Measurements from ENCODE around the gene RRM2.
"Not testable (repeated sequence)": the region's sequence is repeated elsewhere in the genome, so short reads cannot be mapped to it uniquely, and the experiment has no call there.

The RRM2 gene

GRCh38 chr2:10091889-10092244, 30.7 kb upstream of the RRM2 start:
- not testable (repeated sequence) for DNase-seq

DNA sequence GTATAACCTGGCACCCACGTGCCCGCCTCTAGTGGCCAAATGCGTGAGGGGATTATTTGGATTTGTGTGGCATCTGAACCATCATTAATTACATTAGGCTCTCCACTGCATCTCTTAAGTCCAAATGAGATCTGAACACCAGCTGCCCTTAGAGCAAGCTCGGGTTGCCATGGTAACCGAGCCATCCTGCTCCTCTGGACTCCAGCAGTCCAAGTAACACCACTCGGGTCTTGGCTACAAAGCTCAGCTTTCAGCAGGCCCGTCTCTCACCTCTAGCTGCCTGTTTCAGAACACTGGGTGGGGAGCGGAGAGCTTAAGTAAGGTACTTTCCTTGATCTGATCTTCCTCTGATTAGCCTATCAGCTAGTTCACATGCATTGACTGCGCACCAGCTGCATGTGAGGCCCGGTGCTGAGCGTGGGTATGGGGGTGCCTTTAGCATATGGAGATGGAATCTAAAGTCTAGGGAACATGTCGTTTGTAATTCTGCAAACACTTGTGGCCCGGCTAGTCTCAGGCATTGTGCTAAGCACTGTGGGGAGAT, 28.2 kb upstream of the RRM2 start:
- DNase-seq, result peak; percentile 21

DNA sequence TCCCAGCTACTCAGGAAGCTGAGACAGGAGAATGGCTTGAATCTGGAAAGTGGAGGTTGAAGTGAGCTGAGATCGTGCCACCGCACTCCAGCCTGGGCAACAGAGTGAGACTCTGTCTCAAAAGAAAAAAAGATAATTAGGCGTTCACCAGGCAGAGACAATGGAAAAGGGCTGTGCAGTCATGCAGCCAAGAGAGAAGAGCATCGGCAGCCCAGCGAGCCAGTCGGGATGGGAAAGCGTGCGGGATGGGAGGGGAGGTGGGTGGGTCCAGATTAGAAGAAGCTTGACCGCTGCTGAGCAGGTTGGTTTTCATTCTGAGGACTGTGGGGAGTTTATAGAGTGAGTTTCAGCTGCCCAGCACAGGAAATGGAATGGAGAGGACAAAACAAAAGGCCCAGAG, 27.4 kb upstream of the RRM2 start:
- no peak for DNase-seq

GRCh38 chr2:10096641-10097040, 25.9 kb upstream of the RRM2 start:
- no peak for DNase-seq

- DNase-seq, result peak; percentile 60
Observed at GRCh38 chr2:10097352-10098148, 25.0 kb upstream of the RRM2 start.

DNA sequence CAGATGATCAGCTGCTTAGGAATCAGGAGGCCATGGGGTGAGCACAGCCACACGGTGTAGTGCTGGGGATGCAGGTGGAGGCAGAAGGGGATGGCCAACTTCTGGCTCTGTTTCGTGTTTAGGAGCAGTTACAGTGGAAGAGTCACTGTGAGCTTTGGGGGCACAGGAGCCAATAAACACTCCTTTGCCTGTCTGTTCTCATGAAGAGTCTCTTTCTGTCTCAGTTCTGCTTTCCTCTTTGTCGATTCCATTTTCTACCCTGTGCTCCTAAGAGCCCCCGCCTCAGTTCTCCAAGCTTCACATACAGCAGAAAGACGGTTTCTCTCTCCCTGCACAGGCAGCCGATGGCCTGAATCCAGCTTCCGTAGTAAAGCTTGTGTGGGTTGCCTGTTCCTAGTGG, 21.0 kb upstream of the RRM2 start:
- no peak for DNase-seq

GRCh38 chr2:10103179-10103578, 19.4 kb upstream of the RRM2 start:
- DNase-seq, result peak; percentile 52

GRCh38 chr2:10104906-10105305, 17.6 kb upstream of the RRM2 start:
- DNase-seq, result not testable (repeated sequence)

- DNase-seq, result no peak
Observed at GRCh38 chr2:10109311-10109710, 13.2 kb upstream of the RRM2 start.

DNA sequence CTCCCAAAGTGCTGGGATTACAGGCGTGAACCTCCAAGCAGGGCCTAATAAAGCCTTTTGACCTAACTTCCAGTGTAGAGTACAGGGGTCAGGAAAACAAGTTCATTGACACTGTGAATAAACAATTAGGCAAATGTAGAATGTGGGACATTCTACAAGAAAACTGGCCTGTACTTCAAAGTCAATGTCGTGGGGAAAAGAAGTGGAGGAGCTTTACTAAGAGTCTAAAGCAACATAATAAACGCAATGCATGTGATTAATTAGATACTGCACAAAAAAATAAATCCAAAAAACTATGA, 3.6 kb upstream of the RRM2 start:
- no peak for DNase-seq

DNA sequence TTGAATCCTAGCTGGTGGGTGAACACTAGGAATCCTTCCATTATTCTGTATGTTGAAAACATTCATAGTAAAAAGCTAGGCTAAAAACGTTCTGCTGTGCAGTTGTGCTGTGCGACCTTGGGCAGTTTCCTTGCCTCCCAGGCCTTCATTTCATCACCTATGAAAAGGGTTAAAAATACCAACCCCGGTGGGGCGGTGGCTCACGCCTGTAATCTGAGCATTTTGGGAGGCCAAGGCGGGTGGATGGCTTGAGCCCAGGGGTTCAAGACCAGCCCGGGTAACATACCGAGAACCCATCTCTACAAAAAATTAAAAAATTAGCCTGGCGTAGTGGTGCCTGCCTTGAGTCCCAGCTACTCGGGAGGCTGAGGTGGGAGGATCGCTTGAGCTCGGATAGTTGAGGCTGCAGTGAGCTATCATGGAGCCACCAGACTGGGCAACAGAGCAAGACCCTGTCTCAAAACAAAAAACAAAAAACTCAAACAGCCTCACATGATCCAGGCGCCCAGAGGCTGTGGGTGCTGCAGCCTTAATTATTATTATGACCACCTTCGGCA, 2.9 kb upstream of the RRM2 start:
- DNase-seq, result no peak

DNA sequence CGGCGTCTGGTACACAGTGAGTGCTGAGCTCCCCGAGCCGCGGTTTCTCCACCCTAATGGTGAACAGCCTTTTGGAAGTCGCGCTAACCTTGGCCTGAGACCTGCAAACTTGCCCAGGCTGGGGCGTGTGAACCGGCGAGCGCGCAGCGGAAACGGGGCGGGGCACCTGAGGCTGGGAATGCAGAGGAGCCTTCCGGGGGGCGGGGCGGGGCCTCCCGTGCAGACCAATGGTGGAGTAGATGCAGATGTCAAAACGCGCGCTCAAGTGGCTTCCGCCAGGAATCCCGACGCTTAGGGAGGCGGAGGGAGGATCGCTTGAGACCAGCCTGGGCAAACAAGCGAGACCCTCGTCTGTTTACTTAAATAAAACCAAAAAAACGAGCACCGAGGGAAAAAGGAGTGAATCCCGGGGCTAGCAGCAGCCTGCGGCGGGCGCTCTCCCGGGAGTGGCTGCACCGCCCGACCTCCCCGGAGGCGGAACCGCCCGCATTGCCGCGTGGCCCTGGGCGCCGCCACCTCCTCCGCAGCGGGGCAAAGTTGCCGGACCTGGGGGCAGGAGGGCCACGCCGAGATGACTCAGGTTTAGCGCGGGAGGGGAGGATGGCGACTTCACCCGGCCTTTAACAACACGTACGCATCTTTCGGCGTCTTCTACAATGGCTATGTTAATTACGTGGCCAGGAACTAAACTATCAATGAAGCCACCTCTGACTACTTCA, 2.2 kb upstream of the RRM2 start:
- peak; percentile 97 for DNase-seq

GRCh38 chr2:10120877-10121574, 1.5 kb upstream of the RRM2 start:
- peak; percentile 41 for DNase-seq

DNA sequence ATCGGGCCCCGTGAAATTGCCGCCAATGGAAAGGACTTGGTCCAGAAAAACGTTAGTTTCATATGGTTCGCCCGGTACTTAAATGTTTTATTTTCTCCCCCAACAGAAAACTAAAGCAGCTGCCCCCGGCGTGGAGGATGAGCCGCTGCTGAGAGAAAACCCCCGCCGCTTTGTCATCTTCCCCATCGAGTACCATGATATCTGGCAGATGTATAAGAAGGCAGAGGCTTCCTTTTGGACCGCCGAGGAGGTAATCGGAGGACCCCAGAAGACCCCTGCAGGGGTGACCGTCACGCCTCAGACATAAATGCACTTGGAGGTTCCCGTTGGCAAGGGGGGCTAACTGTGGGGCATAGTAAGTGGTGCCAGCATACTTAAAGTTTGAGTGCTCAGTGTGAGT, 742 bp downstream of the RRM2 start:
- no peak for DNase-seq

DNA sequence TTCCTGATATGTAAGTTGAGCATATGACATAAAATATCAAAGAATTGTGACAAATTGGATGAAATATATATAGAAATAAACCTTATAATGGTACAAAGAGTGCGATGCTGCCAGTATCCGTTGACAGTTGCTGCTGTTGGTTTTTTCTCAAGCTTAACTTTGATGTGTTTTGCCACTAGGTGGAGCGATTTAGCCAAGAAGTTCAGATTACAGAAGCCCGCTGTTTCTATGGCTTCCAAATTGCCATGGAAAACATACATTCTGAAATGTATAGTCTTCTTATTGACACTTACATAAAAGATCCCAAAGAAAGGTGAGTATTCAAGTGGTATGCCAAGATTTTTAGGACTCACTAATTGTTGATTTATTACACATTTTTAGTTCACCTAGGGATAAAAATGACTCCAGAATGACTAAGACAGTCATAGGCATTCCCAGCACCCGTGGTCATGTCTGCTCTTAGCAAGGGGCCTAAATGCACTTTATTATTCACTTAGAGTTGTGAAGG, 2.1 kb downstream of the RRM2 start:
- DNase-seq, result peak; percentile 65

DNA sequence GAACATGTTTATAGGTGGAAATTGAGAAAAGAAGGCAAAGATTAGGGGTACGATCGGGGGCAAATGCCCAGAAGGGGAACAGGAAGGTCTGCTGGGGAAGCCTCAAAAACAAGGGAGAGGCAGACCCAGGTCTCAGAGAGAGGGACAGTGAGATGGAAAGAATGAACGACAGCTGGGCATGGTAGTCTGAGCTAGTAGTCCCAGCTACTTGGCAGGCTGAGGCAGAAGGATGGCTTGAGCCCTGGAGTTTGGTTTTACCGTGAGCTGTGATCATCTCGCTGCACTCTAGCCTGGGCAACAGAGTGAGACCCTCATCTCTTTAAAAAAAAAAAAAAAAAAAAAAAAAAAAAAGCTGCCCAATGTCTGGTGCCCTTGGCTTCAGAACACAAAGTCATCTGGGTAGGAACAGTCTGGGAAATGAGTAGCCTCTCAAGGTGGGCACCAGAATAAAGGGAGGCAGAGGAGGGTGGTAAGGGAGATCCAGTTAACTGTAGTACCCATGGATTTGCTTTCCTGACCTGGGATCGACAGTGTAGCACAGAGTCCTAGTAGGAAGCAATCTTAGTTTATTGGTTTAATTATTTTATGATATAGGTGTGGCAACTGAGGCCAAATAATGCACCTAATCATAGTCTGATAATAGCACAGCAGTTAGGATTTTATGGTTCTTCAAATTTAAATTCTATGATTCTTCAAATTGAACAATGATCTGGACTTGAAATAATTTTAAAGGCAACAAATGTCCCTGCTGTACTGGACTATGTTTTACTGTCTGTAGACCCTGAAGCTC, 3.5 kb downstream of the RRM2 start:
- DNase-seq, result no peak

DNA sequence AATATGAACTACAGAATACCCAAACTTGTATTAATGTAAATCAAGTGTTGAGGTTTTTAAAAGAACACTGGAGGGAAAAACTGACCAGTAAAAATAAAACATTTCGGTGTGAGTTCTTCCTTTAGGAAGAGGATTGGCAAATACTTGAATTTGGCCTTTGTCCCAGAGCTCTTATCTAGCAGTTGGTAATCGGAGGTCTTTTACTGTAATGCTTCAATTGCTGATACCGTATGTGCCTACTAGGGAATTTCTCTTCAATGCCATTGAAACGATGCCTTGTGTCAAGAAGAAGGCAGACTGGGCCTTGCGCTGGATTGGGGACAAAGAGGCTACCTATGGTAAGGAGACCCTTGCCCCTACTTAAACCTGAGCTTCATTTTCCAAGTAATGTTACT, 4.1 kb downstream of the RRM2 start:
- no peak for DNase-seq

DNA sequence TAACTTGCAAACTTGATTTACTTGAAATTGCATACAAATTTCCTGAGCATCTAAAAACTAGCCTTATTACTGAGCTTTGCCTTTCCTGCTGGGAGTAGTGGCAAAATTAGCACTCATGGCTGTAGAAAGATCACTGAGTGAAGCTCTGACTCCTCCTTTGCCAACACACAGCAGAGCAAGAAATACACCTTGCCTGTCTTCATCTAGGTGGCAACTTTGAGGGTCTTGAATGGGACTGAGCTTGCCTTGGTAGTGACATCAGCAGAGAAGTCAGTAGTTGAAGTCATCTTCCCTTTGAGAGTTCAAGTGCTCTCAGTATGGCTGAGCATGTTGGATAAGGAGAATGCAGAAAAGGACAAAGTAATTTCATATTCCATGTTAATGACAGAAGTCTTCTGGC, 5.9 kb downstream of the RRM2 start:
- no peak for DNase-seq

DNA sequence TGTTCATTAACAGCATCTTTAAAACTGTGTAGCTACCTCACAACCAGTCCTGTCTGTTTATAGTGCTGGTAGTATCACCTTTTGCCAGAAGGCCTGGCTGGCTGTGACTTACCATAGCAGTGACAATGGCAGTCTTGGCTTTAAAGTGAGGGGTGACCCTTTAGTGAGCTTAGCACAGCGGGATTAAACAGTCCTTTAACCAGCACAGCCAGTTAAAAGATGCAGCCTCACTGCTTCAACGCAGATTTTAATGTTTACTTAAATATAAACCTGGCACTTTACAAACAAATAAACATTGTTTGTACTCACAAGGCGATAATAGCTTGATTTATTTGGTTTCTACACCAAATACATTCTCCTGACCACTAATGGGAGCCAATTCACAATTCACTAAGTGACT, 7.0 kb downstream of the RRM2 start:
- DNase-seq, result no peak

GRCh38 chr2:10132043-10132575, 9.6 kb downstream of the RRM2 start:
- DNase-seq, result no peak

DNA sequence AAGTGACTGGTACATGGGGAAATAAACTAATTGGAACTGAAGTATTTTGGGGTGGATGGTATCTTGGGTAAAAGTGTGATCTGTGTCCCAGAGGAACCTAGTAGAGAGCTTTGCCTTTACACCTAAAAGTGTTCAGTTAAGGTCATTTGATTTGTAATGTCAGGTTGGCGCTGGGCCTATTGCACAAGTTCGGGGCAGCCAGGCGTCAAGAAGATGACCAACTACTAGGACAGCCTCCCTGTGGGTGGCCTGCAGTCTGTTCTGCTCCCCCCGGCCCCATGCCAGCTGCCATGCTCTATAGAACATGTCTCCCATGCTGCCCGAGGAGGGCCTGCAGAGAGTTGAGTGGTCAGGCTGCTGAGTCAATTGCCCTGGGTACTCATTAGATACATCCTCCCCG, 10.1 kb downstream of the RRM2 start:
- no peak for DNase-seq

- no peak for DNase-seq
Observed at GRCh38 chr2:10132996-10133647, 10.6 kb downstream of the RRM2 start.

All from COR-L47 (cell line).